ENCODE measurements around the gene CMYA5. TPM values are rescaled to one million over a fixed set of nuclear protein-coding genes. Genes with fewer than 3 reads are reported as not detected.

CMYA5 gene
- total RNA-seq, 3 donors from 2014 or later = 5.0 to 132 (median 37.0) TPM

DNA sequence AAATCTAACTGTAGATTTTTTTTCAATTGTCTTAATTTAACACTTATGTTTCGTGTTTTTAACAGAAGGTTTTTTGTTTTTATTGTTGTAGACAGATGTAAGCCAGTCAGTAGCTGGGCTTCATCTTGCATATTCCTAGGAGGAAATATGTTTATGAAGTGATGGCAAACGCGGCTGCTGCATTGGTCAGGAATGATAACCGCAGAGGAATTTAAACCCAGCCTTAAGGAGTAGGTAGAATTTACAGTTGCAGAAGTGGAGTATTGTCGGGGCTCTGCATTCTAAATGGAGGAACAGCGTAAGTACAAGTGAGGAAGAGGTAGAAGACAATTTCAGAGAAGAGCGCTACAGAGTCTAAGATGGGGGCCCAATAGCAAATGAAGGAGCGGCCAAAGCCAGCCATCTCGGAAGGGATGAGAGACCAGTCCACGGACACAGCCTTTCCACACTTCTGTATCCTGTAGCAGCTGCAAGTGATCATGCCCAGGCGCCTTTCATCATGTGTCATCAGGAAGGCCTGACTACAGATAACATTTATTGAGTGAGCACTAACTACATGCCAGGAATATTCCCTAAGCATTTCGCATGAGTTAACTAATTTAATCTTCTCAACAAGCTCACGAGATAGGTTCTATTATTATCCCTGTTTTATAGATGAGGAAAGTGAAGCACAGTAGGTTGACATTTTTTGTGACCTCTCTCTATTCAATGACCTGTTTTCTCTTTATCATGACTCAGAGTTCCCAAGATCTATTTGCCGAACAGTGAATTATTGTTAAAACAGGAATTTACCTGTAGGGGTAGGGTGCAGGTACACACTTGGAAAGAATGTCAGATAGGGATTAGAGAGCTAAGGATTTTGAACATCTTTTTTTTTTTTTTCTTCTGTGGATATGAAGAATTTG, 38.1 kb downstream of the CMYA5 start:
- TF ChIP-seq, protein P1, sequence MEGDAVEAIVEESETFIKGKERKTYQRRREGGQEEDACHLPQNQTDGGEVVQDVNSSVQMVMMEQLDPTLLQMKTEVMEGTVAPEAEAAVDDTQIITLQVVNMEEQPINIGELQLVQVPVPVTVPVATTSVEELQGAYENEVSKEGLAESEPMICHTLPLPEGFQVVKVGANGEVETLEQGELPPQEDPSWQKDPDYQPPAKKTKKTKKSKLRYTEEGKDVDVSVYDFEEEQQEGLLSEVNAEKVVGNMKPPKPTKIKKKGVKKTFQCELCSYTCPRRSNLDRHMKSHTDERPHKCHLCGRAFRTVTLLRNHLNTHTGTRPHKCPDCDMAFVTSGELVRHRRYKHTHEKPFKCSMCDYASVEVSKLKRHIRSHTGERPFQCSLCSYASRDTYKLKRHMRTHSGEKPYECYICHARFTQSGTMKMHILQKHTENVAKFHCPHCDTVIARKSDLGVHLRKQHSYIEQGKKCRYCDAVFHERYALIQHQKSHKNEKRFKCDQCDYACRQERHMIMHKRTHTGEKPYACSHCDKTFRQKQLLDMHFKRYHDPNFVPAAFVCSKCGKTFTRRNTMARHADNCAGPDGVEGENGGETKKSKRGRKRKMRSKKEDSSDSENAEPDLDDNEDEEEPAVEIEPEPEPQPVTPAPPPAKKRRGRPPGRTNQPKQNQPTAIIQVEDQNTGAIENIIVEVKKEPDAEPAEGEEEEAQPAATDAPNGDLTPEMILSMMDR (IDR thresholded peaks at IDR 0.05) = no peak
- TF ChIP-seq POLR2AphosphoS5 (IDR thresholded peaks at IDR 0.05) = no peak
- no peak for TF ChIP-seq POLR2A (IDR thresholded peaks at IDR 0.05)
- intact Hi-C loops (cut with DNase I; ENCODE audit: low total_unique reads) = no loop called here
- Histone ChIP-seq H3K27ac (no peak overlapping the region), H3K27me3 (no peaks in the 10 kb centered on the region), H3K36me3 (no peaks in the 10 kb centered on the region), H3K4me1 (no peaks in the 10 kb centered on the region), H3K9me3 (peaks cover 0 to 6% of the 10 kb centered on the region in 2 donors), H3K4me3 (no peak overlapping the region)
- DNase-seq (ENCODE audit: low spot score in 2 of 2) = no peak

DNA sequence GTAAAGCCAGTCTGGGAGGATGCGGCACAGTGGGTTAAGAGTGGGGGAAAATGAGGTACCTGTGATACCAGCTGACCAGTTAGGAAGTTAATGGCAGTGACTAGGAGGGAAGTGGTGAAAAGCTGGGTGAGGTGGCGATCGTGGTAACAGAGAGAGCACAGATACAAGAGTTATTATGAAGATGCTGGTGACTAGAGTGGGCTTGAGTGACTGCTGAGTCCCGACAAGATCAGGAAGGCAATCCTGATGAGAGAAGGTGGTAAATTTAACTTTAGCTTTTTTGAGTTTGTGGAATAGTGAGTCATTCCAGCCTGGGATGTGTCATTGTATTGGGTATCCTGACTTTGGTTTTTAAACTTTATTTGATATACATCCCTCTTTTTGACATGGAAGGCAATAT, 38.8 kb downstream of the CMYA5 start:
- Histone ChIP-seq H3K9me3 (peaks cover 0 to 6% of the 10 kb centered on the region in 2 donors), H3K4me3 (no peak overlapping the region), H3K27me3 (no peaks in the 10 kb centered on the region), H3K27ac (no peak overlapping the region), H3K36me3 (no peaks in the 10 kb centered on the region), H3K4me1 (no peaks in the 10 kb centered on the region)
- TF ChIP-seq, protein P1 (IDR thresholded peaks at IDR 0.05) = no peak
- TF ChIP-seq POLR2AphosphoS5 (IDR thresholded peaks at IDR 0.05) (no peak), POLR2A (IDR thresholded peaks at IDR 0.05) (no peak)
- no peak for DNase-seq (ENCODE audit: low spot score in 2 of 2)
- intact Hi-C loops (cut with DNase I; ENCODE audit: low total_unique reads) = no loop called here

DNA sequence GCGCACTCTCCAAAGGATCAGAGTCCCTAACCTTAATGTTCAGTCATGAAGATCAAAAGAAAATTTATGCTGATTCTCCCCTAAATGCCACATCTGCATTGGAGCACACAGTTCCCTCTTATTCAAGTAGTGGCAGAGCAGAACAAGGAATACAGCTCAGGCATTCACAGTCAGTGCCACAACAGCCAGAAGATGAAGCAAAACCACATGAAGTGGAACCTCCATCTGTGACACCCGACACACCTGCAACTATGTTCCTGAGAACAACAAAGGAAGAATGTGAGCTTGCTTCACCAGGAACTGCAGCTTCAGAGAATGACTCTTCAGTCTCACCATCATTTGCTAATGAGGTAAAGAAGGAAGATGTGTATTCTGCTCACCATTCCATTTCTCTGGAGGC, 40.0 kb downstream of the CMYA5 start:
- Histone ChIP-seq H3K27me3 (no peaks in the 10 kb centered on the region), H3K4me1 (no peaks in the 10 kb centered on the region), H3K9me3 (peaks cover 0 to 6% of the 10 kb centered on the region in 2 donors), H3K36me3 (no peaks in the 10 kb centered on the region), H3K27ac (no peak overlapping the region), H3K4me3 (no peak overlapping the region)
- intact Hi-C loops (cut with DNase I; ENCODE audit: low total_unique reads) = no loop called here
- TF ChIP-seq POLR2AphosphoS5 (IDR thresholded peaks at IDR 0.05) (no peak), POLR2A (IDR thresholded peaks at IDR 0.05) (no peak)
- TF ChIP-seq, protein P1 (IDR thresholded peaks at IDR 0.05) = no peak
- DNase-seq (ENCODE audit: low spot score in 2 of 2) = no peak

DNA sequence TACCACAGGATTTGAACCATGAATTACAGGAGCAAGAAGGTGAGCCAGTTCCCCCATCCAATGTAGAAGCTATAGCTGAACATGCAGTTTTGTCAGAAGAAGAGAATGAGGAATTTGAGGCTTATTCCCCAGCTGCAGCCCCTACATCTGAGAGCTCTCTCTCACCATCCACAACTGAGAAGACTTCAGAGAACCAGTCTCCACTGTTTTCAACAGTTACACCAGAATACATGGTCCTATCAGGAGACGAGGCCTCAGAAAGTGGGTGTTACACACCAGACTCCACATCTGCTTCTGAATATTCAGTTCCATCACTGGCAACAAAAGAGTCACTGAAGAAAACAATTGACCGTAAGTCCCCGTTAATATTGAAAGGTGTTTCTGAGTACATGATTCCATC, 40.9 kb downstream of the CMYA5 start:
- Histone ChIP-seq H3K4me3 (no peak overlapping the region), H3K36me3 (no peaks in the 10 kb centered on the region), H3K4me1 (no peaks in the 10 kb centered on the region), H3K27me3 (no peaks in the 10 kb centered on the region), H3K27ac (no peak overlapping the region), H3K9me3 (peaks cover 0 to 6% of the 10 kb centered on the region in 2 donors)
- no peak for TF ChIP-seq POLR2AphosphoS5 (IDR thresholded peaks at IDR 0.05)
- TF ChIP-seq POLR2A (IDR thresholded peaks at IDR 0.05) = no peak
- TF ChIP-seq, protein P1 (IDR thresholded peaks at IDR 0.05) = no peak
- no peak for DNase-seq (ENCODE audit: low spot score in 2 of 2)
- intact Hi-C loops (cut with DNase I; ENCODE audit: low total_unique reads) = no loop called here

DNA sequence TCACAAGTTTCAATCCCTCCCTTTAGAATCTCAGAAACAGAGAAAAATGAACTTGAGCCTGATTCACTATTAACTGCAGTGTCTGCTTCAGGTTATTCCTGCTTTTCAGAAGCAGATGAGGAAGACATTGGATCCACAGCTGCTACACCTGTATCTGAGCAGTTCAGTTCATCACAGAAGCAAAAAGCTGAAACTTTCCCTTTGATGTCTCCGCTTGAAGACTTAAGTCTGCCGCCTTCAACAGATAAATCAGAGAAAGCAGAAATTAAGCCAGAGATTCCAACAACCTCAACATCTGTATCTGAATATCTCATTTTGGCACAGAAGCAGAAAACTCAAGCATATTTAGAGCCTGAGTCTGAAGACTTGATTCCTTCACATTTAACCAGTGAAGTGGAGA, 42.1 kb downstream of the CMYA5 start:
- Histone ChIP-seq H3K4me1 (no peaks in the 10 kb centered on the region), H3K9me3 (peaks cover 0 to 6% of the 10 kb centered on the region in 2 donors), H3K36me3 (no peaks in the 10 kb centered on the region), H3K27me3 (no peaks in the 10 kb centered on the region), H3K27ac (no peak overlapping the region), H3K4me3 (no peak overlapping the region)
- TF ChIP-seq, protein P1 (IDR thresholded peaks at IDR 0.05) = no peak
- no peak for TF ChIP-seq POLR2AphosphoS5 (IDR thresholded peaks at IDR 0.05)
- TF ChIP-seq POLR2A (IDR thresholded peaks at IDR 0.05) = no peak
- intact Hi-C loops (cut with DNase I; ENCODE audit: low total_unique reads) = no loop called here
- DNase-seq (ENCODE audit: low spot score in 2 of 2) = no peak

Measured in breast epithelium (tissue), 4 donors.